ENCODE measurements around the gene ST3GAL3.

The ST3GAL3 gene

GRCh38 chr1:43867976-43868740, 160.8 kb downstream of the ST3GAL3 start:
- H3K36me3 ChIP-seq (ENCODE audit: insufficient read depth): no peaks in the 10 kb centered on the region
- no peaks in the 10 kb centered on the region for H3K79me2 ChIP-seq (ENCODE audit: insufficient read depth, low read depth)
- H2AFZ ChIP-seq (ENCODE audit: low read depth): no peak overlapping the region
- TF ChIP-seq CTCF (conservative IDR thresholded peaks at IDR 0.05; ENCODE audit: low read depth, low read length): no peak
- no peak overlapping the region for H3K9ac ChIP-seq
- H3K4me3 ChIP-seq (IDR thresholded peaks at IDR 0.05; ENCODE audit: insufficient read depth, low read depth, low read length): no peak overlapping the region
- no peak overlapping the region for H3K27ac ChIP-seq
- no peak overlapping the region for H3K4me2 ChIP-seq
- H3K4me1 ChIP-seq (ENCODE audit: low read depth, poor library complexity, severe bottlenecking): peaks cover 45% of the 10 kb centered on the region
- H4K20me1 ChIP-seq (ENCODE audit: insufficient read depth): no peaks in the 10 kb centered on the region
- H3K27me3 ChIP-seq (ENCODE audit: insufficient read depth, low read depth): no peaks in the 10 kb centered on the region

DNA sequence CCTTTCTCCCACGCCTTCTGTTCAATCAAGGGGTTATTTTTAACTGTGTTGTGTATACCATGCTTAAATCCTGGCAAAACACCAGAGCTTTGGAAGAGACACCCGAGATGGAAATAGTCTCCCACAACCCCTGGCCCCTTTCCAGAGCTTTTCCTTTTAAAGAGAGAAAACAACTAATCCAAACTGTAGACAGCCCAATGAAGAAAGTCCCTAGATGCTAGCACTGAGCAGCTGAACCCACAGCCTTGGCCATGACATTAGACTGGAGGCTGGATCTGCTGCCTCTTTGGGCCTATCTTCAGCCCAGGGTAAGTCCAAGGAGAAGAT, 161.4 kb downstream of the ST3GAL3 start:
- Histone ChIP-seq H3K27me3 (ENCODE audit: insufficient read depth, low read depth) (no peaks in the 10 kb centered on the region), H3K27ac (no peak overlapping the region), H3K36me3 (ENCODE audit: insufficient read depth) (no peaks in the 10 kb centered on the region), H3K4me1 (ENCODE audit: low read depth, poor library complexity, severe bottlenecking) (peaks cover 43% of the 10 kb centered on the region), H3K9ac (no peak overlapping the region), H4K20me1 (ENCODE audit: insufficient read depth) (no peaks in the 10 kb centered on the region), H3K79me2 (ENCODE audit: insufficient read depth, low read depth) (no peaks in the 10 kb centered on the region), H3K4me2 (no peak overlapping the region), H3K4me3 (IDR thresholded peaks at IDR 0.05; ENCODE audit: insufficient read depth, low read depth, low read length) (no peak overlapping the region), H2AFZ (ENCODE audit: low read depth) (no peak overlapping the region)
- no peak for TF ChIP-seq CTCF (conservative IDR thresholded peaks at IDR 0.05; ENCODE audit: low read depth, low read length)

GRCh38 chr1:43870306-43870705, 163.0 kb downstream of the ST3GAL3 start:
- H3K27ac ChIP-seq: no peak overlapping the region
- no peak overlapping the region for H3K9ac ChIP-seq
- no peaks in the 10 kb centered on the region for H3K36me3 ChIP-seq (ENCODE audit: insufficient read depth)
- H3K4me2 ChIP-seq: no peak overlapping the region
- peaks cover 27% of the 10 kb centered on the region for H3K4me1 ChIP-seq (ENCODE audit: low read depth, poor library complexity, severe bottlenecking)
- no peaks in the 10 kb centered on the region for H4K20me1 ChIP-seq (ENCODE audit: insufficient read depth)
- TF ChIP-seq CTCF (conservative IDR thresholded peaks at IDR 0.05; ENCODE audit: low read depth, low read length): no peak
- no peak overlapping the region for H3K4me3 ChIP-seq (IDR thresholded peaks at IDR 0.05; ENCODE audit: insufficient read depth, low read depth, low read length)
- no peaks in the 10 kb centered on the region for H3K79me2 ChIP-seq (ENCODE audit: insufficient read depth, low read depth)
- no peaks in the 10 kb centered on the region for H3K27me3 ChIP-seq (ENCODE audit: insufficient read depth, low read depth)
- no peak overlapping the region for H2AFZ ChIP-seq (ENCODE audit: low read depth)

DNA sequence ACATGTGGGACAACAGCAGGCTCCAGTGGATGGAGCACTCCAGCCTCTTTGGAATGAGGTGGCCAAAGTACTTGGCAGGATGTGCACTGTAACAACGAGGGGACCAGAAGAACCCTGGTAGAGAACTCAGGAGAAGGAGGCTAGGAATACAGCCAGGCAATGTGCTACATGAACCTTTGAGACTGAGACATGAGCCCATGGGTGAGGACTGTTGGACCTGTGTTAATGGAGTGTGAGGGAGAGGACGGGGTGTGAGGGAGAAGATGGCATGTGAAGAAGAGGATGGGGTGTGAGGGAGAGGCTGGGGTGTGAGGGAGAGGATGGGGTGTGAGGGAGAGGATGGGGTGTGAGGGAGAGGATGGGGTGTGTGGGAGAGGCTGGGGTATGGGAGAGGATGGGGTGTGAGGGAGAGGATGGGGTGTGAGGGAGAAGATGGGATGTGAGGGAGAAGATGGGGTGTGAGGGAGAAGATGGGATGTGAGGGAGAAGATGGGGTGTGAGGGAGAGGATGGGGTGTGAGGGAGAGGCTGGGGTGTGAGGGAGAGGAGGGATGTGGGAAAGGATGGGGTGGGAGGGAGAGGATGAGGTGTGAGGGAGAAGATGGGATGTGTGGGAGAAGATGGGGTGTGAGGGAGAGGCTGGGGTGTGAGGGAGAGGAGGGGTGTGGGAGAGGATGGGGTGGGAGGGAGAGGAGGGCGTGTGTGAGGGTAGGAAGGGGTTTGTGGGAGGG, 164.0 kb downstream of the ST3GAL3 start:
- H3K27ac ChIP-seq: no peak overlapping the region
- H3K27me3 ChIP-seq (ENCODE audit: insufficient read depth, low read depth): no peaks in the 10 kb centered on the region
- no peak overlapping the region for H3K4me2 ChIP-seq
- peaks cover 16% of the 10 kb centered on the region for H3K4me1 ChIP-seq (ENCODE audit: low read depth, poor library complexity, severe bottlenecking)
- no peak for TF ChIP-seq CTCF (conservative IDR thresholded peaks at IDR 0.05; ENCODE audit: low read depth, low read length)
- no peak overlapping the region for H2AFZ ChIP-seq (ENCODE audit: low read depth)
- no peaks in the 10 kb centered on the region for H3K36me3 ChIP-seq (ENCODE audit: insufficient read depth)
- no peaks in the 10 kb centered on the region for H3K79me2 ChIP-seq (ENCODE audit: insufficient read depth, low read depth)
- no peaks in the 10 kb centered on the region for H4K20me1 ChIP-seq (ENCODE audit: insufficient read depth)
- H3K4me3 ChIP-seq (IDR thresholded peaks at IDR 0.05; ENCODE audit: insufficient read depth, low read depth, low read length): no peak overlapping the region
- no peak overlapping the region for H3K9ac ChIP-seq

Measured in KMS-11 (cell line).